CD4-positive, alpha-beta T cell treated with Interleukin-17A for 1 hour (primary cell): Measurements from ENCODE around the gene MT1F.

Experiments used
- DNase-seq: peaks from one replicate; pipeline ENCODE4 v3.0.0-alpha.2; 2020

MT1F gene

DNA sequence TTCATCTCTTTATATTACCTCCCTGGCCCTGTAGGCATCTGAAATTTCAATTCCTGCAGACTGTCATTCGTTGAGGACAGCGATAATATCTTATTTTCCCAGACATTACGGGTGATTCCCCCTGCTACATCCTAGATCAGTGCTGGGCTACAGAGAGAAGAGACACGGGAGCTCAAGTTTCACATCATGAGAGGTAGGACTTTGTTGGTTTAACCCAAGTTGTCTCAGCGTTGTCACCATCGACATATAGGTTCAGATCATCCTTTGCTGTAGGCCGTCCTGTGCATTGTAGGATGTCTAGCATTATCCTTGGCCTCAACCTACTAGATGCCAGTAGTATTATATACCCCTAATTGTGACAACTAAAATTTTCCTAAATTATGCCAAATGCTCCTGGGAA lies 43.8 kb downstream of the MT1F start:
- DNase-seq: no peak

DNA sequence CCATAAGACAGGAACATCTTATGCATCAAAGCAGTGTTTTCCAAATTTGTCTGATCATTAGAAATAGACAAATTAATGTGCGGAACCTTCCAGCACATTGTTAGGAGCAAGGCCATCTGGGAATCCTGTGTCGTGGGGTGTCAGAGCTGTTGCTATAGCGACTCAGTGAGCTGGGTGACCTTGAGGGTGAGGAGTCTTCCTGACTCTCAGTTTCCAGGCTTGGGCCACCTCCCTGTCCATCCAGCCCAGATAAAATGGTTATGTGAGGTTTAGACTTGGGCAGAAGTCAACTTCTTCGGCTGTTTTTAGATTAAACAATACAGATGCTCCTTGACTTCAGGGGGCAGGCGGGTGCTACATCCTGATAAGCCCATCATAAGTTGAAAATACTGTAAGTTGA lies 45.1 kb downstream of the MT1F start:
- DNase-seq: no peak
